GM23338 (cell line): Measurements from ENCODE around the gene ZNRF1.

Experiments
- CREB1 ChIP-seq: fragments of 250-450 bp; sonication (Bioruptor Pico); IDR thresholded peaks from 2 replicates; pipeline ENCODE4 v1.5.0; 2020; ENCODE audit warnings: low read depth, mild to moderate bottlenecking, moderate library complexity
- CTCF ChIP-seq, 2 experiments: fragments of 200-600 bp in 1 of 2; sonication (generic) in 1 of 2; conservative IDR thresholded peaks; 2 replicates each; pipeline versions ENCODE4 v1.5.1 to v1.6.1; 2016 to 2017; ENCODE audit warnings: antibody characterized with exemption in 2 of 2, low read depth in 2 of 2, mild to moderate bottlenecking in 2 of 2, moderate library complexity in 1 of 2
- ETS1 ChIP-seq: IDR thresholded peaks from 2 replicates; pipeline ENCODE4 v1.6.1; 2016; ENCODE audit warnings: antibody characterized with exemption
- EZH2 ChIP-seq: fragments of 200-600 bp; sonication (generic); IDR thresholded peaks from one replicate; pipeline ENCODE4 v1.8.0; 2017; ENCODE audit warnings: antibody characterized with exemption, mild to moderate bottlenecking, low read depth; ENCODE audit not compliant: unreplicated experiment
- EZH2phosphoT487 ChIP-seq: fragments of 200-600 bp; sonication (generic); IDR thresholded peaks from one replicate; pipeline ENCODE4 v1.8.1; 2018; ENCODE audit warnings: antibody characterized with exemption; ENCODE audit not compliant: unreplicated experiment
- JUNB ChIP-seq: IDR thresholded peaks from one replicate; pipeline ENCODE4 v1.6.1; 2016; ENCODE audit warnings: antibody characterized with exemption; ENCODE audit not compliant: unreplicated experiment
- NANOG ChIP-seq: IDR thresholded peaks from 2 replicates; pipeline ENCODE4 v1.6.1; 2016; ENCODE audit warnings: antibody characterized with exemption, borderline replicate concordance
- POLR2AphosphoS5 ChIP-seq: IDR thresholded peaks from 2 replicates; pipeline ENCODE4 v1.6.1; 2016; ENCODE audit warnings: antibody characterized with exemption, low read depth
- REST ChIP-seq: IDR thresholded peaks from one replicate; pipeline ENCODE4 v1.6.1; 2018; ENCODE audit warnings: antibody characterized with exemption; ENCODE audit not compliant: unreplicated experiment
- STAT1 ChIP-seq: IDR thresholded peaks from one replicate; pipeline ENCODE4 v1.6.1; 2016; ENCODE audit warnings: antibody characterized with exemption; ENCODE audit not compliant: unreplicated experiment
- ZNF114 ChIP-seq: fragments of 250-450 bp; sonication (Bioruptor Pico); IDR thresholded peaks from 2 replicates; pipeline ENCODE4 v1.5.0; 2020; ENCODE audit warnings: mild to moderate bottlenecking, moderate library complexity
- ZNF331 ChIP-seq: fragments of 250-450 bp; sonication (Bioruptor Pico); IDR thresholded peaks from 2 replicates; pipeline ENCODE4 v1.5.0; 2020; ENCODE audit warnings: low read depth, mild to moderate bottlenecking, moderate library complexity
- ZNF462 ChIP-seq: fragments of 250-450 bp; sonication (Bioruptor Pico); IDR thresholded peaks from 2 replicates; pipeline ENCODE4 v1.5.0; 2020; ENCODE audit warnings: mild to moderate bottlenecking, moderate library complexity

- TF ChIP-seq EZH2phosphoT487 (no peak), CTCF (conservative IDR thresholded peaks at IDR 0.05; ENCODE audit: low read depth in 2 of 2) (no peak), POLR2AphosphoS5 (no peak), EZH2 (no peak), JUNB (no peak), REST (no peak), CREB1 (CRISPR knock-in tag) (no peak), ZNF462 (CRISPR knock-in tag) (no peak), ZNF114 (no peak), ETS1 (no peak), NANOG (no peak), ZNF331 (CRISPR knock-in tag) (no peak), STAT1 (no peak)
Observed at GRCh38 chr16:75118943-75119539, 120.2 kb downstream of the ZNRF1 start.
